ENCODE results near the gene MRPS17.
"Not testable (repeated sequence)": the region's sequence is repeated elsewhere in the genome, so short reads cannot be mapped to it uniquely, and the experiment has no call there.

MRPS17 gene

GRCh38 chr7:55952352-55952671 lies 635 bp downstream of the MRPS17 start:
- not testable (repeated sequence) for ATAC-seq

DNA sequence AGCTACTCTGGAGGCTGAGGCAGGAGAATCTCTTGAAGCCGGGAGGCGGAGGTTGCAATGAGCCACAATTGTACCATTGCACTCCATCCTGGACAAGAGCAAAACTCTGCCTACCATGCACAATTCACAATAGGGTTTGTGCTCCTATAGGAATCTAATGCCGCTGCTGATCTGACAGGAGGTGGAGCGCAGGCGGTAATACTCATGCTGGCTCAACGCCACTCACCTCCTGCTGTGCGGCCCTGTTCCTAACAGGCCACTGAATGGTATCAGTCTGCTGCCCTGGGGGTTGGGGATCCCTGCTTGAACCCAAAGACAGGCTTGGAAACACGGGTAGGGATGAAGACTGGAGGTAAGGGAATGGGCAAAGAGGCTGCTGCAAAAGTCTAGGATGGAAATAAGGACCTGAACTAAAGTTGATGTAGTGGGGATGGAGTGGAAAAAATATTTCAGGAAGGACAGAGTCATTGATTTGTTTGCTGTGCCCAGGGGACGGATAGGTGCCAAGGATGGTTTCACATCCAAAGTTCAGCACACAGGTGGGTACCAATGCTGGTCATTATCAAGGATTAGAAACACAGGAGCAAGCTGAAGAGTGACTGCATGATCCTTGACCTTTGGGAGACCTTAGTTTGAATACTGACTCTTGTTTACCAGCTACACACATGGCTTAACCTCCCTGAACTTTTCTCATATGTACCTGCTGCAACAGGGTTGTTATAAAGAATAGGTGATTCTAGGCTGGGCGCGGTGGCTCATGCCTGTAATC lies 2.2 kb downstream of the MRPS17 start:
- ATAC-seq, result no peak
- no peak for TF ChIP-seq ZNF70 (CRISPR knock-in tag; IDR thresholded peaks at IDR 0.05)
- no peak for TF ChIP-seq ZNF8 (CRISPR knock-in tag; IDR thresholded peaks at IDR 0.05)
- TF ChIP-seq CSDC2 (CRISPR knock-in tag; IDR thresholded peaks at IDR 0.05), result no peak
- no peak for TF ChIP-seq ZFP30 (CRISPR knock-in tag; IDR thresholded peaks at IDR 0.05)
- TF ChIP-seq, protein P1, sequence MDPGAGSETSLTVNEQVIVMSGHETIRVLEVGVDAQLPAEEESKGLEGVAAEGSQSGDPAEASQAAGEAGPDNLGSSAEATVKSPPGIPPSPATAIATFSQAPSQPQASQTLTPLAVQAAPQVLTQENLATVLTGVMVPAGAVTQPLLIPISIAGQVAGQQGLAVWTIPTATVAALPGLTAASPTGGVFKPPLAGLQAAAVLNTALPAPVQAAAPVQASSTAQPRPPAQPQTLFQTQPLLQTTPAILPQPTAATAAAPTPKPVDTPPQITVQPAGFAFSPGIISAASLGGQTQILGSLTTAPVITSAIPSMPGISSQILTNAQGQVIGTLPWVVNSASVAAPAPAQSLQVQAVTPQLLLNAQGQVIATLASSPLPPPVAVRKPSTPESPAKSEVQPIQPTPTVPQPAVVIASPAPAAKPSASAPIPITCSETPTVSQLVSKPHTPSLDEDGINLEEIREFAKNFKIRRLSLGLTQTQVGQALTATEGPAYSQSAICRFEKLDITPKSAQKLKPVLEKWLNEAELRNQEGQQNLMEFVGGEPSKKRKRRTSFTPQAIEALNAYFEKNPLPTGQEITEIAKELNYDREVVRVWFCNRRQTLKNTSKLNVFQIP (CRISPR knock-in tag; IDR thresholded peaks at IDR 0.05; ENCODE audit: borderline replicate concordance, low read depth), result no peak

DNA sequence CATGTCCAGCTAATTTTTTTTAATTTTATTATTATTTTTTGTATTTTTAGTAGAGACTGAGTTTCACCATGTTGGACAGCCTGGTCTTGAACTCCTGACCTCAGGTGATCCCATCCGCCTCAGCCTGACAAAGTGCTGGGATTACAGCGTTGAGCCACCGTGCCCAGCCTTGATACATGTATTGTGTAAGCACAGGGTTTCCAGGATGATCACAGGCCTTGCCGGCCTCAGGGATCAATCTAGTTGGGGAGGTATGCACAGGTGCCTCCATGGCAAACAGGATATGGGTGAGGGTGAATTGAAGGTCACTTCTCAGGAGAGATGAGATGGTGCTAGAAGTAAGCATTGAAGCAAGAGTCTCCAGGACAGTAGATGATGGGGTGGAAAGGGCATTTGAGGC lies 5.5 kb downstream of the MRPS17 start:
- ATAC-seq, result no peak
- TF ChIP-seq RARB (CRISPR knock-in tag; IDR thresholded peaks at IDR 0.05) (no peak), ZNF70 (CRISPR knock-in tag; IDR thresholded peaks at IDR 0.05) (no peak), ZNF565 (CRISPR knock-in tag; conservative IDR thresholded peaks at IDR 0.05; ENCODE audit: low read depth) (no peak), TCF4 (CRISPR knock-in tag; IDR thresholded peaks at IDR 0.05; ENCODE audit: borderline replicate concordance) (no peak), ZFP3 (CRISPR knock-in tag; IDR thresholded peaks at IDR 0.05) (no peak), CSDC2 (CRISPR knock-in tag; IDR thresholded peaks at IDR 0.05) (no peak), BACH2 (CRISPR knock-in tag; IDR thresholded peaks at IDR 0.05; ENCODE audit: borderline replicate concordance) (no peak), SNAI2 (CRISPR knock-in tag; IDR thresholded peaks at IDR 0.05) (no peak)
- TF ChIP-seq, protein P2, sequence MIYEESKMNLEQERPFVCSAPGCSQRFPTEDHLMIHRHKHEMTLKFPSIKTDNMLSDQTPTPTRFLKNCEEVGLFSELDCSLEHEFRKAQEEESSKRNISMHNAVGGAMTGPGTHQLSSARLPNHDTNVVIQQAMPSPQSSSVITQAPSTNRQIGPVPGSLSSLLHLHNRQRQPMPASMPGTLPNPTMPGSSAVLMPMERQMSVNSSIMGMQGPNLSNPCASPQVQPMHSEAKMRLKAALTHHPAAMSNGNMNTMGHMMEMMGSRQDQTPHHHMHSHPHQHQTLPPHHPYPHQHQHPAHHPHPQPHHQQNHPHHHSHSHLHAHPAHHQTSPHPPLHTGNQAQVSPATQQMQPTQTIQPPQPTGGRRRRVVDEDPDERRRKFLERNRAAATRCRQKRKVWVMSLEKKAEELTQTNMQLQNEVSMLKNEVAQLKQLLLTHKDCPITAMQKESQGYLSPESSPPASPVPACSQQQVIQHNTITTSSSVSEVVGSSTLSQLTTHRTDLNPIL (CRISPR knock-in tag; IDR thresholded peaks at IDR 0.05; ENCODE audit: low read depth), result no peak

- TF ChIP-seq ZFP3 (CRISPR knock-in tag; IDR thresholded peaks at IDR 0.05) (no peak), ZFP30 (CRISPR knock-in tag; IDR thresholded peaks at IDR 0.05) (no peak)
- ATAC-seq, result no peak
Measured at GRCh38 chr7:55962014-55962413, 10.3 kb downstream of the MRPS17 start.

- TF ChIP-seq ZNF8 (CRISPR knock-in tag; IDR thresholded peaks at IDR 0.05) (no peak), RARB (CRISPR knock-in tag; IDR thresholded peaks at IDR 0.05) (no peak), OSR1 (CRISPR knock-in tag; IDR thresholded peaks at IDR 0.05) (no peak), ZFP30 (CRISPR knock-in tag; IDR thresholded peaks at IDR 0.05) (no peak), ZC3H10 (CRISPR knock-in tag; IDR thresholded peaks at IDR 0.05) (no peak), ARNTL (CRISPR knock-in tag; IDR thresholded peaks at IDR 0.05; ENCODE audit: borderline replicate concordance, low read depth) (no peak), ISL1 (CRISPR knock-in tag; IDR thresholded peaks at IDR 0.05) (no peak), ZNF565 (CRISPR knock-in tag; conservative IDR thresholded peaks at IDR 0.05; ENCODE audit: low read depth) (no peak), SNAI2 (CRISPR knock-in tag; IDR thresholded peaks at IDR 0.05) (no peak), ZFP3 (CRISPR knock-in tag; IDR thresholded peaks at IDR 0.05) (no peak), GLIS3 (CRISPR knock-in tag; IDR thresholded peaks at IDR 0.05) (no peak), ESRRG (CRISPR knock-in tag; IDR thresholded peaks at IDR 0.05) (no peak), TOX (CRISPR knock-in tag; IDR thresholded peaks at IDR 0.05; ENCODE audit: borderline replicate concordance) (no peak), CSDC2 (CRISPR knock-in tag; IDR thresholded peaks at IDR 0.05) (no peak), BACH2 (CRISPR knock-in tag; IDR thresholded peaks at IDR 0.05; ENCODE audit: borderline replicate concordance) (no peak), TCF4 (CRISPR knock-in tag; IDR thresholded peaks at IDR 0.05; ENCODE audit: borderline replicate concordance) (no peak), ZNF70 (CRISPR knock-in tag; IDR thresholded peaks at IDR 0.05) (no peak)
- TF ChIP-seq, protein P3, sequence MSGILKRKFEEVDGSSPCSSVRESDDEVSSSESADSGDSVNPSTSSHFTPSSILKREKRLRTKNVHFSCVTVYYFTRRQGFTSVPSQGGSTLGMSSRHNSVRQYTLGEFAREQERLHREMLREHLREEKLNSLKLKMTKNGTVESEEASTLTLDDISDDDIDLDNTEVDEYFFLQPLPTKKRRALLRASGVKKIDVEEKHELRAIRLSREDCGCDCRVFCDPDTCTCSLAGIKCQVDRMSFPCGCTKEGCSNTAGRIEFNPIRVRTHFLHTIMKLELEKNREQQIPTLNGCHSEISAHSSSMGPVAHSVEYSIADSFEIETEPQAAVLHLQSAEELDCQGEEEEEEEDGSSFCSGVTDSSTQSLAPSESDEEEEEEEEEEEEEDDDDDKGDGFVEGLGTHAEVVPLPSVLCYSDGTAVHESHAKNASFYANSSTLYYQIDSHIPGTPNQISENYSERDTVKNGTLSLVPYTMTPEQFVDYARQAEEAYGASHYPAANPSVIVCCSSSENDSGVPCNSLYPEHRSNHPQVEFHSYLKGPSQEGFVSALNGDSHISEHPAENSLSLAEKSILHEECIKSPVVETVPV (CRISPR knock-in tag; IDR thresholded peaks at IDR 0.05), result no peak
- TF ChIP-seq, protein P1 (CRISPR knock-in tag; IDR thresholded peaks at IDR 0.05; ENCODE audit: borderline replicate concordance, low read depth), result no peak
- TF ChIP-seq, protein P4, sequence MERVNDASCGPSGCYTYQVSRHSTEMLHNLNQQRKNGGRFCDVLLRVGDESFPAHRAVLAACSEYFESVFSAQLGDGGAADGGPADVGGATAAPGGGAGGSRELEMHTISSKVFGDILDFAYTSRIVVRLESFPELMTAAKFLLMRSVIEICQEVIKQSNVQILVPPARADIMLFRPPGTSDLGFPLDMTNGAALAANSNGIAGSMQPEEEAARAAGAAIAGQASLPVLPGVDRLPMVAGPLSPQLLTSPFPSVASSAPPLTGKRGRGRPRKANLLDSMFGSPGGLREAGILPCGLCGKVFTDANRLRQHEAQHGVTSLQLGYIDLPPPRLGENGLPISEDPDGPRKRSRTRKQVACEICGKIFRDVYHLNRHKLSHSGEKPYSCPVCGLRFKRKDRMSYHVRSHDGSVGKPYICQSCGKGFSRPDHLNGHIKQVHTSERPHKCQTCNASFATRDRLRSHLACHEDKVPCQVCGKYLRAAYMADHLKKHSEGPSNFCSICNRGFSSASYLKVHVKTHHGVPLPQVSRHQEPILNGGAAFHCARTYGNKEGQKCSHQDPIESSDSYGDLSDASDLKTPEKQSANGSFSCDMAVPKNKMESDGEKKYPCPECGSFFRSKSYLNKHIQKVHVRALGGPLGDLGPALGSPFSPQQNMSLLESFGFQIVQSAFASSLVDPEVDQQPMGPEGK (CRISPR knock-in tag; IDR thresholded peaks at IDR 0.05; ENCODE audit: borderline replicate concordance), result no peak
- no peak for ATAC-seq
Measured at GRCh38 chr7:55963584-55964168, 12.0 kb downstream of the MRPS17 start.
